Lung (tissue), 12 donors: Measurements from ENCODE around the gene B3GALT6. TPM values are rescaled to one million over a fixed set of nuclear protein-coding genes. Genes with fewer than 3 reads are reported as not detected.

Experiments used
- ATAC-seq: fragments of 200-7000 bp; cut with Tn5 transposase; one replicate; pipeline ENCODE4 v1.9.1; 2020; ENCODE audit warnings: moderate number of reproducible peaks; ENCODE audit not compliant: insufficient read depth, low FRiP score
- DNase-seq, 3 donors: peaks; one replicate each; pipeline ENCODE4 v3.0.0-alpha.2; 2013 to 2017
- H3K27ac ChIP-seq, 2 donors: one replicate each; pipeline ENCODE4 v1.5.1; 2013; ENCODE audit warnings: mild to moderate bottlenecking in 2 of 2, moderate library complexity in 2 of 2, control low read depth in 1 of 2, inconsistent platforms in 1 of 2, low read depth in 1 of 2, low read length in 1 of 2
- H3K27me3 ChIP-seq, 3 donors: one replicate each; pipeline ENCODE4 v1.5.1; 2013; ENCODE audit warnings: low read length in 2 of 3; ENCODE audit not compliant: control insufficient read depth in 3 of 3, insufficient read depth in 3 of 3
- H3K36me3 ChIP-seq, 4 donors: one replicate each; pipeline ENCODE4 v1.5.1; 2013; ENCODE audit warnings: low read length in 4 of 4, mild to moderate bottlenecking in 1 of 4, moderate library complexity in 1 of 4; ENCODE audit not compliant: control insufficient read depth in 4 of 4, insufficient read depth in 4 of 4
- H3K4me1 ChIP-seq, 5 donors: one replicate each; pipeline ENCODE4 v1.5.1; 2013; ENCODE audit warnings: low read length in 5 of 5, mild to moderate bottlenecking in 2 of 5, moderate library complexity in 1 of 5; ENCODE audit not compliant: control insufficient read depth in 5 of 5, insufficient read depth in 5 of 5
- H3K4me3 ChIP-seq: one replicate; pipeline ENCODE4 v1.5.1; 2013; ENCODE audit warnings: mild to moderate bottlenecking, control low read depth, moderate library complexity
- H3K9ac ChIP-seq, 2 donors: one replicate each; pipeline ENCODE4 v1.5.1; 2013; ENCODE audit warnings: low read length in 2 of 2, control low read depth in 1 of 2; ENCODE audit not compliant: insufficient read depth in 1 of 2
- H3K9me3 ChIP-seq, 4 donors: one replicate each; pipeline ENCODE4 v1.5.1; 2013; ENCODE audit warnings: low read length in 3 of 4, mild to moderate bottlenecking in 1 of 4, moderate library complexity in 1 of 4; ENCODE audit not compliant: control insufficient read depth in 4 of 4, insufficient read depth in 3 of 4
- CTCF ChIP-seq: IDR thresholded peaks from 2 replicates; pipeline ENCODE4 v1.5.1; 2012; ENCODE audit warnings: mild to moderate bottlenecking; ENCODE audit errors: control extremely low read depth, extremely low read depth
- WGBS, 2 donors: extraction: QIAGEN DNeasy Blood & Tissue Kit; methylation state at CpG; one replicate each; pipeline ENCODE4 v1.1.7; 2013; 5-methylcytosine and 5-hydroxymethylcytosine counted together
- polyA plus RNA-seq, 2 donors: library from polyadenylated mRNA; stranded (reverse); fragments of 200-250 nt; gene quantifications; one replicate each; pipeline ENCODE4 v1.2.1, GENCODE V29; 2013
- total RNA-seq, 2 donors: library from RNA; depleted of rRNA in 1 of 2; stranded (reverse); fragments of >200 nt in 1 of 2; gene quantifications; one replicate each; pipeline ENCODE4 v1.2.1, GENCODE V29; 2014 to 2021
- donor health status: control.
- donor health status: control.
- donor health status: Bipolar disorder and iron deficiency.
- donor health status: healthy.
- donor health status: DM: yes; HTN: yes; CAD: no.

Gene B3GALT6
- total and polyA plus RNA-seq, 4 donors: 7.0 to 28.3 (median 15.8) TPM

- ATAC-seq (no peak), DNase-seq (no peak)
- Histone ChIP-seq H3K27ac (no peak overlapping the region), H3K36me3 (no peaks in the 10 kb centered on the region), H3K27me3 (peaks cover 4 to 26% (median 10%) of the 10 kb centered on the region in 3 donors), H3K9ac (no peak overlapping the region), H3K4me1 (peaks cover 0 to 13% (median 0%) of the 10 kb centered on the region in 5 donors), H3K4me3 (no peak overlapping the region), H3K9me3 (no peaks in the 10 kb centered on the region)
- no peak for TF ChIP-seq CTCF
- WGBS, 2 donors: 89 to 94% methylated on average over 6 to 8 of the region's 8 CpGs
Measured at GRCh38 chr1:1204425-1204920, 27.6 kb upstream of the B3GALT6 start.

- Histone ChIP-seq H3K4me1 (peaks cover 0 to 13% (median 0%) of the 10 kb centered on the region in 5 donors), H3K36me3 (no peaks in the 10 kb centered on the region), H3K4me3 (no peak overlapping the region), H3K9ac (no peak overlapping the region), H3K27me3 (peaks cover 4 to 22% (median 10%) of the 10 kb centered on the region in 3 donors), H3K27ac (no peak overlapping the region), H3K9me3 (no peaks in the 10 kb centered on the region)
- WGBS, 2 donors: 89 to 90% methylated on average over 19 of the region's 19 CpGs
- no peak for TF ChIP-seq CTCF
- ATAC-seq (no peak), DNase-seq (peak in 1 of 3 donors; percentile 13)
Measured at GRCh38 chr1:1204998-1205768, 26.9 kb upstream of the B3GALT6 start.

GRCh38 chr1:1205769-1206375 lies 26.2 kb upstream of the B3GALT6 start:
- H3K4me1 ChIP-seq: peaks cover 0 to 13% (median 0%) of the 10 kb centered on the region in 5 donors
- H3K27me3 ChIP-seq: peaks cover 4 to 21% (median 10%) of the 10 kb centered on the region in 3 donors

More at GRCh38 chr1:1205769-1206375, 26.2 kb upstream of the B3GALT6 start:
- no peak for ATAC-seq
- H3K36me3 ChIP-seq: no peaks in the 10 kb centered on the region
- no peak for TF ChIP-seq CTCF
- 18 to 26% methylated on average over 30 to 31 of the region's 31 CpGs for WGBS, 2 donors
- no peaks in the 10 kb centered on the region for H3K9me3 ChIP-seq
- no peak overlapping the region for H3K4me3 ChIP-seq
- peak in 1 of 3 donors; percentile 13 for DNase-seq
- no peak overlapping the region for H3K27ac ChIP-seq
- H3K9ac ChIP-seq: no peak overlapping the region
